Heart left ventricle (tissue), 16 donors: ENCODE data around the gene CCDC167. TPM values are rescaled to one million over a fixed set of nuclear protein-coding genes. Genes with fewer than 3 reads are reported as not detected.

ENCODE experiments used
- ATAC-seq, 4 donors: fragments of 200-7000 bp; cut with Tn5 transposase; one replicate each; pipeline ENCODE4 v1.9.1; 2020 to 2022; ENCODE audit warnings: moderate library complexity in 4 of 4, mild to moderate bottlenecking in 3 of 4, moderate number of reproducible peaks in 1 of 4
- DNase-seq, 5 donors: peaks; one replicate each; pipeline ENCODE4 v3.0.0-alpha.2; 2020
- H3K27ac ChIP-seq, 12 donors: fragments of 200-600 bp; sonication (generic) in 4 of 12; one replicate each; pipeline versions ENCODE4 v1.5.0 to v1.8.0; 2016 to 2022; ENCODE audit warnings: mild to moderate bottlenecking in 2 of 12
- H3K27me3 ChIP-seq, 9 donors: fragments of 200-600 bp; sonication (generic) in 2 of 9; one replicate each; pipeline versions ENCODE4 v1.5.1 to v1.8.0; 2016 to 2022; ENCODE audit warnings: mild to moderate bottlenecking in 3 of 9
- H3K36me3 ChIP-seq, 9 donors: fragments of 200-600 bp; sonication (generic) in 2 of 9; one replicate each; pipeline versions ENCODE4 v1.5.0 to v1.8.0; 2018 to 2022; ENCODE audit warnings: mild to moderate bottlenecking in 2 of 9
- H3K4me1 ChIP-seq, 12 donors: fragments of 200-600 bp; sonication (generic) in 4 of 12; one replicate each; pipeline versions ENCODE4 v1.5.0 to v1.8.0; 2016 to 2022; ENCODE audit warnings: mild to moderate bottlenecking in 3 of 12
- H3K4me3 ChIP-seq, 12 donors: fragments of 200-600 bp; sonication (generic) in 4 of 12; one replicate each; pipeline versions ENCODE4 v1.5.0 to v1.8.0; 2017 to 2022; ENCODE audit warnings: mild to moderate bottlenecking in 9 of 12, moderate library complexity in 4 of 12
- H3K9me3 ChIP-seq, 12 donors: fragments of 200-600 bp; sonication (generic) in 4 of 12; one replicate each; pipeline versions ENCODE4 v1.5.0 to v1.8.0; 2016 to 2022; ENCODE audit warnings: mild to moderate bottlenecking in 1 of 12
- CTCF ChIP-seq, 12 donors: fragments of 200-600 bp; sonication (generic) in 4 of 12; IDR thresholded peaks; one replicate each; pipeline versions ENCODE4 v1.5.0 to v1.8.0; 2018 to 2022; ENCODE audit warnings: antibody characterized with exemption in 12 of 12, mild to moderate bottlenecking in 5 of 12
- POLR2A ChIP-seq, 2 donors: fragments of 450-650 bp; IDR thresholded peaks; one replicate each; pipeline ENCODE4 v1.6.1; 2017; ENCODE audit warnings: antibody characterized with exemption in 2 of 2, mild to moderate bottlenecking in 2 of 2, moderate library complexity in 2 of 2
- WGBS, 4 donors: extraction: QIAGEN DNeasy Blood & Tissue Kit in 2 of 4; methylation state at CpG; one replicate each; pipeline versions ENCODE4 v1.1.5 to v1.1.7; 2013 to 2018; 5-methylcytosine and 5-hydroxymethylcytosine counted together
- intact Hi-C, 10 donors: fragments of 100-400 bp; cut with DNase I; formaldehyde crosslinking; loops; one replicate each; pipeline versions ENCODE4 v1.11.1 to v1.14.2; 2022
- polyA plus RNA-seq, 2 donors: library from polyadenylated mRNA; stranded (reverse); fragments of 200-250 nt; gene quantifications; one replicate each; pipeline ENCODE4 v1.2.3, GENCODE V29; 2013
- total RNA-seq, 9 donors: library from RNA; depleted of rRNA in 2 of 9; stranded (reverse); fragments of >200 nt in 2 of 9; fragmentation: NEBNext Ultra II Directional in 3 of 9; extraction: Animal tissue kit (Norgen Biotek cat#: 25700) in 3 of 9; gene quantifications; one replicate each; pipeline versions ENCODE4 v1.1.0 to v1.2.4, GENCODE V29; 2016 to 2023
- donor health status: ischemic (EF 13 %, LVEDD 7.1; RV severe dilation, severe dysfunction).
- donor health status: healthy with polysubstance abuse.
- donor health status: DM: no; HTN: yes; CAD: no.
- donor health status: DM: no; HTN: no; CAD: no.
- donor health status: ischemic (EF 25% LVEDD 6.9; RV normal size, moderate dysfunction).
- donor health status: ischemic (EF 25% LVEDD 5.7; RV mildly dilated, moderate dysfunction).
- donor health status: healthy.
- donor health status: DM: yes; HTN: yes; CAD: no.
- donor health status: ischemic (EF 35%, LVEDD 5.7; RV mildly dilated, moderate dysfunction).
- donor health status: nonischemic (EF 11% LVEDD 7.7; RV severe dilation, severe dysfunction).
- donor health status: DM: yes; HTN: yes; CAD: no.
- donor health status: PGD.
- donor health status: ischemic (EF 29% LVEDD 5.4; RV normal size, mild dysfunction).
- donor health status: nonischemic (EF 23%, LVEDD 6.1; RV moderate dilation, normal function).

CCDC167 gene
- total and polyA plus RNA-seq, 11 donors, result 17.6 to 76.7 (median 27.8) TPM

DNA sequence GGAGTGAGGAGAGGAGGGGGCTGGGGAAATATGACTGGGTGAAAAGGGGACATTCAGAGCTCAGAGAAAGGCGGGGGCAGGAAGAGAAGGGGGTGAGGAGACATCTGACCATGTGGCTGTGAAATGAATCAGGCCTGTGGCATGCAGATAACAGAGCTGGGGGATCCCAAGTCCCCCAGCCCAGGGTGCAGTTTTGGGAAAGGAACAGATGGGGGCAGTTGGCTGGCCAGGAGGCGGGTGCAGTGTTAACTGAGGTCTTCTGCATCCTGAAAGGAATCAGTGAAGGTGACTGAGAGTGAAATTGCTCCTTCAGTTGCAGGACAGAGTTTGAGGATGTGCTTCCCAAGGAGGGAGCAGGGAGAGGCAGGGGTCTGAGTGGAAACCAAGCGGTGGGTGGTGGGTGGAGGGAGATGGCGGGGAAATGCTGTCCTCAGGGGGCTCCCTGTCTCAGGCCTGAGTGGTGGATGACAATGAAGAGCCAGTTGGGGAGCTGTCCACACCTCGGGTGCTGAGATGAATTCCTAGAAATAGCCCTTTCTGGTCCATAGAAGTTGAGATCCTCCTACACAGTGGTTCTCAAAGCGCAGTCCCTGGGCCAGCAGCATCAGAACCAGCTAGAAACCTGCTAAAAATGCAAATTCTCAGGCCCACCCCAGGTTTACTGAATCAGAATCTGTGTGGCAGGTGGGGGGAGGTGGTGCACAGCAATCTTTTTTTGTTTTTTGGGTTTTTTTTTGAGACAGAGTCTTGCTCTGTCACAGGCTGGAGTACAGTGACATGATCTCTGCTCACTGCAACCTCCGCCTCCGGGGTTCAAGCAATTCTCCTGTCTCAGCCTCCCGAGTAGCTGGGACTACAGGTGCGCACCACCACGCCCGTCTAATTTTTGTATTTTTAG lies 26.0 kb upstream of the CCDC167 start:
- Histone ChIP-seq H3K4me1 (no peaks in the 10 kb centered on the region), H3K27ac (no peak overlapping the region), H3K27me3 (peaks cover 0 to 30% (median 5%) of the 10 kb centered on the region in 9 donors), H3K36me3 (no peaks in the 10 kb centered on the region), H3K9me3 (no peaks in the 10 kb centered on the region), H3K4me3 (no peak overlapping the region)
- intact Hi-C loops, result no loop called here
- WGBS, 4 donors, result 53 to 66% (median 62%) methylated on average over 12 of the region's 12 CpGs
- DNase-seq (peak in 1 of 5 donors; percentile 7), ATAC-seq (no peak)
- TF ChIP-seq CTCF (IDR thresholded peaks at IDR 0.05), result no peak
- no peak for TF ChIP-seq POLR2A (IDR thresholded peaks at IDR 0.05)

DNA sequence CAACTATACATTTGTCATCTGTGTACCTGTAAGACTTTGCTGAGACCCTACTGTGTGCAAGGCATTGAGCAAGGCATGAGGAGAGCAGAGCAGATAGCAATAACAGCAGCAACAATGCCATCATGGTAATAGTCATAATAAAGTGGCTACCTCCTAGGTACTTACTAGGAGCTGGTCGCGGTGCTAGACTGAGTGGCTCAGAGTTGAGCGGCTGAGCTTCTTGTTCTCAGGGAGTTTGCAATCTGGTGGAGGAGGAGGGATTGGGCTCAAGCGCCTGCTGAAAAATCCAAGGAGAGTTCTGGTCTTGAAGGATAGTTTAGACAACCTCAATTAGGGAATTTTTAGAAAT lies 25.3 kb upstream of the CCDC167 start:
- no peak for ATAC-seq
- 69 to 82% (median 70%) methylated on average over 4 of the region's 4 CpGs for WGBS, 4 donors
- intact Hi-C loops, result no loop called here

GRCh38 chr6:37524025-37524969 lies 24.6 kb upstream of the CCDC167 start:
- Histone ChIP-seq H3K36me3 (no peaks in the 10 kb centered on the region), H3K27ac (no peak overlapping the region), H3K4me3 (no peak overlapping the region), H3K4me1 (no peaks in the 10 kb centered on the region), H3K9me3 (no peaks in the 10 kb centered on the region), H3K27me3 (peaks cover 0 to 31% (median 5%) of the 10 kb centered on the region in 9 donors)
- ATAC-seq (no peak), DNase-seq (peak in 1 of 5 donors; percentile 17)
- TF ChIP-seq POLR2A (IDR thresholded peaks at IDR 0.05) (no peak), CTCF (IDR thresholded peaks at IDR 0.05) (no peak)
- whole genome bisulfite sequencing, 4 donors, result 66 to 70% (median 68%) methylated on average over 18 to 19 of the region's 19 CpGs
- intact Hi-C loops, result no loop called here

More for the DNA sequence above, 25.3 kb upstream of the CCDC167 start:
- H3K27ac ChIP-seq, result no peak overlapping the region
- no peaks in the 10 kb centered on the region for H3K36me3 ChIP-seq
- no peak overlapping the region for H3K4me3 ChIP-seq
- H3K4me1 ChIP-seq, result no peaks in the 10 kb centered on the region
- TF ChIP-seq CTCF (IDR thresholded peaks at IDR 0.05), result no peak
- TF ChIP-seq POLR2A (IDR thresholded peaks at IDR 0.05), result no peak
- H3K27me3 ChIP-seq, result peaks cover 0 to 31% (median 5%) of the 10 kb centered on the region in 9 donors
- no peak for DNase-seq
- H3K9me3 ChIP-seq, result no peaks in the 10 kb centered on the region

- H3K4me3 ChIP-seq, result no peak overlapping the region
- intact Hi-C loops, result no loop called here
- ATAC-seq, result no peak
- TF ChIP-seq POLR2A (IDR thresholded peaks at IDR 0.05) (no peak), CTCF (IDR thresholded peaks at IDR 0.05) (no peak)
- H3K36me3 ChIP-seq, result no peaks in the 10 kb centered on the region
- no peaks in the 10 kb centered on the region for H3K4me1 ChIP-seq
- DNase-seq, result no peak
- H3K27ac ChIP-seq, result no peak overlapping the region
- WGBS, 4 donors, result 71 to 78% (median 75%) methylated on average over 7 of the region's 7 CpGs
- peaks cover 0 to 27% (median 2%) of the 10 kb centered on the region in 9 donors for H3K27me3 ChIP-seq
- no peaks in the 10 kb centered on the region for H3K9me3 ChIP-seq
Measured at GRCh38 chr6:37523412-37523811, 23.7 kb upstream of the CCDC167 start.
